ENCODE measurements around the gene HERC6.
"Not testable (repeated sequence)": the region's sequence is repeated elsewhere in the genome, so short reads cannot be mapped to it uniquely, and the experiment has no call there.

The HERC6 gene

DNA sequence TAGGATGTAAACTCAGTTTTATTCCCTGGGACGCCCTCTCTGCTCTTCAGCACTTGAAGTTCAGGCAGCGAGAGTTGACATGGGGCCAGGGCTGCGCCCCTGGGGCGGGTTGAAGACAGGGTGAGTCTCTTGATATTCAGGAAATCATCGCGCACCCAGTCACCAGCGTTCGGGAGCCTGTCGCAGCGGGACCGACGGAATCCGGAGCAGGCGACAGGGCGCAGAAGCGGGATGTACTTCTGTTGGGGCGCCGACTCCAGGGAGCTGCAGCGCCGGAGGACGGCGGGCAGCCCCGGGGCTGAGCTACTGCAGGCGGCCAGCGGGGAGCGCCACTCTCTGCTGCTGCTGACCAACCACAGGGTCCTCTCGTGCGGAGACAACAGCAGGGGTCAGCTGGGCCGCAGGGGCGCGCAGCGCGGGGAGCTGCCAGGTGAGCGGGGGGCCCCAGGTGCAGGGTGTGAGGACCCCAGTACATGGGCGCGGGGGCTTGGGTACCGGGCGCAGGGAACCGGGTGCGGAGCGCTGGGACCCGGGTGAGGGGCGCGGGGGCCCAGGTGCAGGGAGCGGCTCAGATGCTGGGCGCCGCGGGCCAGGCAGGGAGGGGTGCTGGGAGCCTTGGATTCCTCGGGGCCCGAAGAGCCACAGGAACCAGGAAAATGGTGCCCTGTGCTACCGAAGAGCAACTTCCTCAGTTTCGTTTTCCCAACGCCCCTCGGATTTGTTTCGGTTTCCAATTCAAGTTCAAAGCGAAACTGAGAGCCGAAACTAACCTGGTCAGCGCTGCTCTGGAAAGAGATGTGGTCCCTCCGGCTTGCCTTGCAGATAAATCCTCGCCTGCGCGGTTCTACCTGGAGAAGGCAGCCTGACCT is at the start of gene HERC6:
Gene HERC6 (plus strand): TSS at position 162 of the 869 bp plus-strand sequence. CDS start 70 bp downstream, at position 232.
- peak; percentile 70 for DNase-seq (ENCODE audit: low read depth)

DNA sequence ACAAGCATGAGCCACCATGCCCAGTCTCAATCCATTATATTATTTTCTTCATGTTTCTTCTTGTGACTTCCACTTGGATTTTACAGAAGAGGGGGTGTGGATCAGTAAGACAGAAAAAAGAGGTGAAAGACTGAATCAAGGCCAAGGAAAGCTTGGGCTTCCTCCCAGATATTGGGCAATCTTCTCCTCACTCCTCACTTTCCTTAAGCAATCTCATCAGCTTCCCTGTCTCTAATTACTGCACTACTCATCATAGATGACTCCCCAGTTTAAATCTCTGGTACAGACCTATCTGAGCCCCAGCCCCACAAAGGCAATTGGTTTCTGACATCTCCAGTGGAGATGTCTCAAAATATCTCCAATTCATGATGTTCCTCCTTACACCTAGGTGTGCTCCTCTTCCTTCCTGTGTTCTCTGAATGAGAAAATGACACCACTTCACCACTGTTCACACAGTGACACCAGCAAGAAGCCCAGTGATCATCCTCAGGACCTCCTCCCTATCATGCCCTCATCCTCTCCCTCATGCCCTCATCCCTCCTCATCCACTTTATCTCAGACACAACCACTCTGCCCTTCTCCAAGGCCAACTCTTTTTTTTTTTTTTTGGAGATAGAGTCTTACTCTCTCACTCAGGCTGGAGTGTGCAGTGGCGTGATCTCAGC is 44.8 kb upstream of the HERC6 start:
- DNase-seq (ENCODE audit: low read depth), result no peak

DNA sequence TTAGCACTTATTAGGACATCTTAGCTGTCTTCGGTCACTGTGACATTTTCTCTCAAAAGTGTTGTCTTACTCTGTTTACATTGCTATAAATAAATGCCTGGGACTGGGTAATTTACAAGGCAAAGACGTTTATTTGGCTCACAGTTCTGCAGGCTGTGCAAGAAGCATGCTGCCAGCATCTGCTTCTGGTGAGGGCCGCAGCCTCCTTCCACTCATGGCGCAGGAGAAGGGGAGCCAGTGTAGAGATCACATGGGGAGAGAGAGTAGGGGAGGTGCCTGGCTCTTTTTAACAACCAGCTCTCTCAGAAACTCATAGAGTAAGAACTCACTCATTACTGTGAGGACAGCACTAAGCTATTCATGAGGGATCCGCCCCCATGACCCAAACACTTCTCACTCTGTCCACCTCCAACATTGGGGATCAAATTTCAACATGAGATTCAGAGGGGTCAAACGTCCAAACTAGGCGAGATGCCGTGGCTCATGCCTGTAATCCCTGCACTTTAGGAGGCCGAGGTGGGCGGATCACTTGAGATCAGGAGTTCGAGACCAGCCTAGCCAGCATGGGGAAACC is 43.5 kb upstream of the HERC6 start:
- DNase-seq (ENCODE audit: low read depth), result no peak

DNA sequence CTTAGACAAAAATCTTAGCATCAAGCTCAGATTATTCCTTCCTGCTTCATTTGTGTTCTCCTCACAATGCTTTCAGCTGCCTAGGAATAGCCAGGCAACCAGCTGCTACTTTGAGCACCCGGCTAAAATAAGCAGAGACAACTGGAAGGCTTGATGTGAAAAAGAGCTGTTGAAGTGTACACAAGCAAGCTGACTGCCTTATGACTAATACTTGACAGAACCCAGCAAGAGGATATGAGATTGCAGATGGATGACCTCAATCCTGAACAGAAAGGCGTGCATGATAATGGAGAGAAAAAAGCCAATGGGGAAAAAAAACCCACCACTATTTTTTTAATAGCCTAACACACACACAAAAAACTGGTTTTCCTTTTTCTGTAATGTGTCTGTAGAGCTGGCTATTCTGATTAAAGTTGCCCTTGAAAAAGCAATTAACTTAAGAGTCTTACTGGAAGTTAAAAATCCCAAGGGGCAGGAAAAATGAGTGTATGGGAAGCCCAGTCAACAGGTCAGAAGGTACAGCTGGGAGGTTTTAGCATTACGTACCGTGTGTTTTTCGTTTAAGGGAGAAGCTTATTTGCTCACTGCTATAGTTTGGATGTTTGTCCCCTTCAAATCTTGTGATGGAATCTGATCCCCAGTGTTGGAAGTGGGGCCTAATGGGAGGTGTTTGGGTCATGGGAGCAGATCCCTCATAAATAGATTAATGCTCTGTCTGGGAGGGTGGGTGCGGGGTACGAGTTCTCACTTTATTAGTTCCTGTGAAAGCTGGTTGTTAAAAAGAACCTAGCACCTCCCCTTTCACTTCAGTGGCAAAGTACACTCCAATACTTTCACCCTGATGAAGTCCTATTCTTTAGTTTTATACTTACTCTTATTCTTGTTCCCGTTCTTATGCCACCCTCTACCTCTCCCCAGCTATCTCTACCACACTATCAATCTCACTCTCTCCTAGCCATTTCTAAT is 37.1 kb upstream of the HERC6 start:
- DNase-seq (ENCODE audit: low read depth), result no peak

DNA sequence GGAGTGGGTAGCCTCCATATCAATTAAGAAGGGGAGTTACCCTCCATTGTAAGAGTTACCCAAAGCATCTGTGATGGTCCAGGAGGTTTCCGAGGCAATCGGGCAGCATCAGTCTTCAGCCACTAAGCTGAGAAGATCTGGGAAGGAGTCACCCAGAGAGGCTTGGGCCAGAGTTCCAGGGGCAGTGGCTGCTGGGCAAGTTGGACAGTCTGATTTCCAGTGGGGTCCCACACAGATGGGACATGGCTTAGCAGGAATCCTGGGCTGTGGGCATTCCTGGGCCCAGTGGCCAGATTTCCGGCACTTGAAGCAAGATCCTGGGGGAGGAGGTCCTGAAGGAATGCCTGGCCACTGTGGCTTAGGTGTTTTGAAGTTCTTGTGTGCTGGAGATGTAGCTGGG is 31.8 kb upstream of the HERC6 start:
- DNase-seq (ENCODE audit: low read depth), result not testable (repeated sequence)

DNA sequence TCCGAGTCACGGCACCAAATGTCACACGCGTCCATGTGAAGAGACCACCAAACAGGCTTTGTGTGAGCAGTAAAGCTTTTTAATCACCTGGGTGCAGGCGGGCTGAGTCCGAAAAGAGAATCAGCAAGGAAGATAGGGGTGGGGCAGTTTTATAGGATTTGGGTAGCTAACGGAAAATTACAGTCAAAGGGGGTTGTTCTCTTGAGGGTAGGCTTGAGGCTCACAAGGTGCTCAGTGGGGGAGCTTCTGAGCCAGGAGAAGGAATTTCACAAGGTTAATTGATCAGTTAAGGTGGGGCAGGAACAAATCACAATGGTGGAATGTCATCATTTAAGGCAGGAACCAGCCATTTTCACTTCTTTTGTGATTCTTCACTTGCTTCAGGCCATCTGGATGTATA is 29.9 kb upstream of the HERC6 start:
- DNase-seq (ENCODE audit: low read depth), result not testable (repeated sequence)

DNA sequence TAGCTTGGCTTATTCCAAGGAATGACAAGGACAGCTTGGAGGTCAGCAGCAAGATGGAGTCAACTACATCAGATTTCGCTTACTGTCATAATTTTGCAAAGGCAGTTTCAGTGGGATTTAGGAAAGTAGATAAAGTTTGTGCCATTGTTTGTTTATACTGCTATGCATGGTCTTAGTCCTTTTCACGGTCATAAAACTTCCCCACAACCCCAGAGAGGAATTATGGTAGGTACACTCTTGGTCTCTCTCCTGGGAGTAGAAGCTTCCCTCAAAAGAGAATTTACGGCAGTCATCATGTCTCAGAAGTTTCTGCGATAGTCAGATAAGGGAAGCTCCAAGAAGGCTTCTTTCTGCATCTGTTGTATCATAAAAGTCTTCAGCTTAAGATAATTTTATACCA is 27.9 kb upstream of the HERC6 start:
- no peak for DNase-seq (ENCODE audit: low read depth)

DNA sequence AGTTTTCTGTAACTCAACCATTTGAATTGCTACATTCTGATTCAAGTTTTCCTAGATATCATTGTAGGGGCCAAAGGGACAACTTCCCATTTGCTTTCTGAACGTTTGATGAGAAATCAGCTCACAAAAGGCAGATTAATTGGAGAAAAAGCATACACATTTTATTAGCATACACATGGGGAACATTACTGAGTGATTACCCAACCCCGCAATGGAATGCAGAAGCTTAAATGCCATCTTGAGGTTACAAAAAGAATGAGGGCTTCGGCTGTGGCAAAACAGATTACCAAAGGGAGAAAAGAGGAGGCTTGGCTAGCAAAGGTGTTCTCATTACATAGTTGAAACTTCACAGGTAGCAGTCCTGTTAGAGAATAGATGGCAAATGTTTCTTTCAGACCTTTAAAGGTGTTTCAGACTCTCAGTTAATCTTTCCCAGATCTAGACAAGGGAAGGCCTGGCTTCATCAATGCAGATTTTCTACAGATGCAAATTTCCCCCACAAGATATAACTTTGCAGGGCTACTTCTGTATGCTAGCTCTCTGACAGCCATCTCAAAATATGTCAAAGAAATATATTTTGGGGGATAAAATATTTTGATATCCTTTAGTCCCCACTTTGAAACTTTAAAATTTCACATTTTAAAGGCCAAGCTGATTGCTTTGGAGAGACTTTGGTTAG is 26.5 kb upstream of the HERC6 start:
- DNase-seq (ENCODE audit: low read depth), result no peak

DNA sequence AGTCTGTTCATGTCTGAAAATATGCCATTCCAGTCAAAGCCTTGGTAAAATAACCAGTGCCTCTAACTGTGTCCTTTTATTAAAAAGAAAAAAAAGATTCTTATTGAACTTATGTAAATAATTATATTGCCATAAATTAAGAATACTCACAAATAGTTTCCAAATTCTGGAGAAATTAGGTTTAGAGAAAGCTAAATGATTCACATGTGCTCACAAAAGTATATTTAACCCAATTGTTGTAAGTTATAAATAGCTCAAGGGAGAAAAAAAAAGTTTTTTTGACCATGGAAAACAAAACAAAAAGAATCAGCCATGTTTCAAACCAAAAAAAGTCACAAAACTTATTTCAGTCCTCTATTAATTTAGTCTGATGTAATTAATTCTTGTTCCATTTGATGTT is 25.3 kb upstream of the HERC6 start:
- no peak for DNase-seq (ENCODE audit: low read depth)

DNA sequence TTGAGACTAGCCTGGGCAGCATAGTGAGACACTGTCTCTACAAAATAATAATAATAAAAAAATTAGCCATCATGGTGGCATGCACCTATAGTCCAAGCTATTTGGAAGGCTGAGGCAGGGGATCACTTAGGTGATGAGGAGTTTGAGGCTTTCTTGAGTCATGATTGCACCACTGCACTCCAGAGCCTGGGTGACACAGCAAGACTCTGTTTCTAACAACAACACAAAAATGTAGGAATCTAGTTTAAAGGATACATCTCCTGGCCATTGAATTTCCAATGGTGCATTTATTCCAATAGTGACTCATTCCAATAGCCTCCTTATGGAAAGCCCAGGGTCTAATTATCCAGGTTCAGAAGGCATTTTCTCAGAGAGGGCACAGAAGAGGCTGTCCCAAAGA is 21.9 kb upstream of the HERC6 start:
- no peak for DNase-seq (ENCODE audit: low read depth)

DNA sequence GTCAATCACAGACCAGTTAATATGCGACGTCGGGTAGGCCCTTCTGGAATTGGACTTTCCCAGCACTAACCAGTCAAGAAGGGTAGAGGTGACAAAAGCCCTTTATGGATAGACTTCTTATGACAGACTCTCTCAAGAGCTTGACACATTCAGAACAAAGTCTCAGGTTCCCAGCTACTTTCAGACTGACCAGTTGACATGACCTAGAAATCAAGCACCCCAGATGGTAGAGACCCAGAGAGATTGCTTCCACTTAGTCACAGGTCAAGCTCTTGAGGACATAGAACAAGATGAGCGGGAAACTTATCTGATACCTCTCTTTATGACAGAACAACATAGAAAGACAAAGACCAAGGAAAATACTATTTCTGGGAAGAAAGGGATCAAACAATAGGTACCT is 21.4 kb upstream of the HERC6 start:
- DNase-seq (ENCODE audit: low read depth), result no peak

DNA sequence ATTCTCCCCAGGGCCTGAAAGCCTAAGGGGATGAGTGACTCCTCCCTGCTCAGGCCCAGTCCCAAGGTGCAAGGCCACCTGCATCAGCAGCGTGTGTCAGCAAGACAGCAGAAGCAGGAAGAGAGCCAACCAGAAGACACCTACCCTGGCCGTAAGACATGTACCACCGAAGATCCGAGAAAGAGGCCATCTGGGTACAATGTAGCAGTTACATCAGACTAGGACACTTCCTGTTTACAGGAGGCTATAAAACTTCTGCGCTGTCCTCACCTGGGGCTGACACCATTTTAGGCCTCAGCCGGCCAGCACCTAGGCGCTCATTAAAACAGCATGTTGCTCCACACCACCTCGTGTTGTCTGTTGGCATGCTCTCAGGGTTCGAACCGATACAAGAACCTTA is 19.1 kb upstream of the HERC6 start:
- DNase-seq (ENCODE audit: low read depth), result no peak

DNA sequence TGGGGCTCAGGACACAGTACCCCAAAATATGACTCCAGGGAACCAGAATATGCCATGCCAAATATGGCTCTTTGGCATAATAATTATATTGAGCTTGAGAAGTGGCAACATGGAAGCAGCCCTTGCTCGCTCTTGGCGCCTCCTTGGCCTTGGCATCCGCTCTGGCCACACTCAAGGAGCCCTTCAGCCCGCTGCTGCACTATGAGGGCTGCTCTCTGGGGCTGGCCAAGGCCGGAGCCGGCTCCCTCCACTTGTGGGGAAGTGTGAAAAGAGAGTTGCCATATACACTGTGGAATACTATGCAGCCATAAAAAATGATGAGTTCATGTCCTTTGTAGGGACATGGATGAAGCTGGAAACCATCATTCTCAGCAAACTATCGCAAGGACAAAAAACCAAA is 18.4 kb upstream of the HERC6 start:
- no peak for DNase-seq (ENCODE audit: low read depth)

DNA sequence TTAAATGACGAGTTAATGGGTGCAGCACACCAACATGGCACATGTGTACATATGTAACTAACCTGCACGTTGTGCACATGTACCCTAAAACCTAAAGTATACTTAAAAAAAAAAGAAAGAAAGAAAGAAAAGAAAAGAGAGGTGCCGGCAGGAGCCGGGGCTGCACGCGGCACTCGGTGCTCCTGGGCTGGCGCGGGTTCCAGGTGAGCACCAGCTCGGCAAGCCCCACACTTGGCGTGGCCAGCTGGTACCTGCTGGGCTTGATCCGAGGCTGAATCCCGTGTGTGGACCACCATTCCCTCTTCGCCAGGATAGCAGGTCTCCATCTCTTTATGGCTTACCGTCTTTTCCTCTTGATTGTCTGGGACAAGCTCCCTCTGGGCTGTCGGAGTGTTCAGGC is 17.9 kb upstream of the HERC6 start:
- DNase-seq (ENCODE audit: low read depth), result no peak

DNA sequence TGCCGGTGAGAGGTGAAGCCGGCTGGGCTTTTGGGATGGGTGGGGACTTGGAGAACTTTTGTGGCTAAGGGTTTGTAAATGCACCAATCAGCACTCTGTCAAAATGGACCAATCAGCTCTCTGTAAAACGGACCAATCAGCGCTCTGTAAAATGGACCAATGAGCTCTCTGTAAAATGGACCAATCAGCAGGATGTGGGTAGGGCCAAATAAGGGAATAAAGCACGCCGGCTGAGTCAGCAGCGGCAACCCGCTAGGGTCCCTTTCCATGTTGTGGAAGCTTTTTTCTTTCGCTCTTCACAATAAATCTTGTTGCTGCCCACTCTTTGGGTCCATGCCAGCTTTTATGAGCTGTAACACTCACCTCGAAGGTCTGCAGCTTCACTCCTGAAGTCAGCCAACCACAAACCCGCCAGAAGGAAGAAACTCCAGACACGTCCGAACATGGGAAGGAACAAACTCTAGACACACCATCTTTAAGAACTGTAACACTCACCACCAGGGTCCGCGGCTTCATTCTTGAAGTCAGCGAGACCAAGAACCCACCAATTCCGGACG is 17.4 kb upstream of the HERC6 start:
- DNase-seq (ENCODE audit: low read depth), result not testable (repeated sequence)

DNA sequence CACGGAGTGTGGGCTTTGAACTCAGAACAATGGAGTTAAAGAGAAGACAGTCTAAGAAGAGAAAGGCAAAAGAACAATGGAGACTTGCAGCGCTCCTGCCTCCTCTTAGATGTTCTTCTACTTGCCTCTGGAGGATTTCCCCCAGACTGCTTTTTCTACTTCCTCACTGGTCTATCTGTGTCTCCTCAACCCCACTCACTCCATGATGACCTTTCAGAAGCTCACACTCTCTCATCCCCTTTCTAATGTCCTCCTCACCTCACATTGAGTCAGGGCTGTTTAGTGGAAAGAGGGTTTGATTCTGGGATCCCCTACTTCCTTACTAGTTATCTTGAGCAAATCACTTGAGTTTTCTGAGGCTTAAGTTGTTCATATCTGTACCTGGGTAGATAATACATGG is 12.2 kb upstream of the HERC6 start:
- no peak for DNase-seq (ENCODE audit: low read depth)

DNA sequence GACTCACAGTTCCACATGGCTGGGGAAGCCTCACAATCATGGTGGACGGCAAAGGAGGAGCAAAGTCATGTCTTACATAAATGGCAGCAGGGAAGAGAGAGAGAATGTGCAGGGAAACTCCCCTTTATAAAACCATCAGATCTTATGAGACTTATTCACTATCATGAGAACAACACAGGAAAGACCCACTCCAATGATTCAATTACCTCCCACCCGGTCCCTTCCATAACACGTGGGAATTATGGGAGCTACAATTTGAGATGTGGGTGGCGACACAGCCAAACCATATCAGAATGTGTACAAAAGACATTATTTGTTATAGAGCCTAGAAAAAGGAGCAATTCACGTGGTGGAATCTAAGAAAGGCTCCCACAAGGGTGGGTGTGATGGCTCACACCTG is 10.8 kb upstream of the HERC6 start:
- no peak for DNase-seq (ENCODE audit: low read depth)

DNA sequence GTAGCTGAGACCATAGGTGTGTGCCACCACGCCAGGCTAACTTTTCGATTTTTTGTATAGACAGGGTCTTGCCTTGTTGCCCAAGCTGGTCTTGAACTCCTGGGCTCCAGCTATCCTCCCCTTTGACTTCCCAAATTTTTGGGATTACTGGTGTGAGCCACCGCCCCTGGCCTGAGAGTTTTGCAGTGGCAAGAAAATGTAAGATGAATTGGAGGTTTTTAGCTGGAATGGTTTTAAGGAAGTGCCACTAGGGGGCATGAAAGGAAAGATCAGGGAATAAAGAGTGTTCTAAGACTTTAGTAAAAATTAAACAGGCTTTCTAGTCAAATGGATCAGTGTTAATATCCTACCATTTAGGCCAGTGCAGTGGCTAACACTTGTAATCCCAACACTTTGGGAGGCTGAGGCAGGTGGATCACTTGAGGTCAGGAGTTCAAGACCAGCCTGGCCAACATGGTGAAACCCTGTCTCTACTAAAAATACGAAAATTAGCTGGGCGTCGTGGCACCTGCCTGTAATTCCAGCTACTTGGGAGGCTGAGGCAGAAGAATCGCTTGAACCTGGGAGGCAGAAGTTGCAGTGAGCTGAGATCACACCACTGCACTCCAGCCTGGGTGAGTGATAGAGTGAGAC is 9.4 kb upstream of the HERC6 start:
- DNase-seq (ENCODE audit: low read depth), result not testable (repeated sequence)

DNA sequence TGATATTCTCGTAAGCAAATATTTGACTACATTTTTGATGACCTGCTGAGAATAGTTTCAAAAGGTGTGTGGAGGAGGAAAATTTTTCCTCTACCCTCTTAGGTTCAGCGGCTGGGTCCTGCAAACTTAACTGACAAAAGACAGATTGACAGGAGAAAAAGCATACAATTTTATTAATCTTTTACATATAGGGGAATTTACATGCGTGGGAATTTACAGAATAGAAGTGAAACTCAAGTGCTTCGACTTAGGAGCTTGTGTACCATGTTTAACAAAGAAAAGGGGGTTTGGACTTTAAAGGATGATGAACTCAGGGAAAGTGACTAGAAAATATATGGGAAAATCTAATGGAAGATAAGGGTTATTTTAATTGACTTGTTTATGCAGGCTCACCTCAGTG is 2.5 kb downstream of the HERC6 start:
- no peak for DNase-seq (ENCODE audit: low read depth)

DNA sequence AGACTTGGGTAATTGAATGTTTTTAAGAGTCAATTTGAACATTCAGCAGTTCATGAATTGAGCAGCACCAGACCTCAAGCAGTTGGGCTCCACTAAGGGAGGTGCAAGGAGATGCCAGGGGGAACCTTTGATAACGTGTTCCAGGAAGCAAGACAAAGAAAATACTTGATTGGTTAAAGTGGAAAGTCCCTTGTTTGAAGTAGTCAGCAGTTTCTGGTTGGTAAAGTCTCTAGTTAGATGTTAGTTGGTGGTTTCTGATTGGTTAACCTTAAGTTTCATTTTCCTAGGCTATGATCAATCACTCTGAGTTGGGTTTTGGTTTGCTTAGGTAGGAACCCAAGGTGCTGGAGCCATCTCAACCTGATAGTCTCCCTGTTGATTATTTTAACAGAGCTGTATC is 4.0 kb downstream of the HERC6 start:
- DNase-seq (ENCODE audit: low read depth), result peak; percentile 30

DNA sequence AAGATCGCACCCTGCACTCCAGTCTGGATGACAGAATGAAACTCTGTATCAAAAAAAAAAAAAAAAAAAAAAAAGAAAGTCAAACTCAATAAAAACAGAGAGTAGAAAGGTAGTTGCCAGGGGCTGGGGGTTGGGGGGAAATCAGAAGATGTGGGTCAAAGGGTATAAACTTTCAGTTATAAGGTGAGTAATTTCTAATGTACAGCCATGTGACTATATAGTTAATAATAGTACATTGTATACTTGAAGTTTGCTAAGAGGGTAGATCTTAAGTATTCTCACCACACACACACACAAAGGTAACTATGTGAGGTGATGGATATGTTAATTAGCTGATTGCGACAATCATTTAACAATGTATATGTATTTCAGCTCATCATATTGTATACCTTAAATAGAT is 11.5 kb downstream of the HERC6 start:
- no peak for DNase-seq (ENCODE audit: low read depth)
